Measurements from ENCODE around the gene OSBPL2. TPM values are rescaled to one million over a fixed set of nuclear protein-coding genes. Genes with fewer than 3 reads are reported as not detected.

The OSBPL2 gene
- total RNA-seq (2014; rRNA removed; shearing (Covaris generic)), result 21.9 and 26.1 TPM in 2 replicates

DNA sequence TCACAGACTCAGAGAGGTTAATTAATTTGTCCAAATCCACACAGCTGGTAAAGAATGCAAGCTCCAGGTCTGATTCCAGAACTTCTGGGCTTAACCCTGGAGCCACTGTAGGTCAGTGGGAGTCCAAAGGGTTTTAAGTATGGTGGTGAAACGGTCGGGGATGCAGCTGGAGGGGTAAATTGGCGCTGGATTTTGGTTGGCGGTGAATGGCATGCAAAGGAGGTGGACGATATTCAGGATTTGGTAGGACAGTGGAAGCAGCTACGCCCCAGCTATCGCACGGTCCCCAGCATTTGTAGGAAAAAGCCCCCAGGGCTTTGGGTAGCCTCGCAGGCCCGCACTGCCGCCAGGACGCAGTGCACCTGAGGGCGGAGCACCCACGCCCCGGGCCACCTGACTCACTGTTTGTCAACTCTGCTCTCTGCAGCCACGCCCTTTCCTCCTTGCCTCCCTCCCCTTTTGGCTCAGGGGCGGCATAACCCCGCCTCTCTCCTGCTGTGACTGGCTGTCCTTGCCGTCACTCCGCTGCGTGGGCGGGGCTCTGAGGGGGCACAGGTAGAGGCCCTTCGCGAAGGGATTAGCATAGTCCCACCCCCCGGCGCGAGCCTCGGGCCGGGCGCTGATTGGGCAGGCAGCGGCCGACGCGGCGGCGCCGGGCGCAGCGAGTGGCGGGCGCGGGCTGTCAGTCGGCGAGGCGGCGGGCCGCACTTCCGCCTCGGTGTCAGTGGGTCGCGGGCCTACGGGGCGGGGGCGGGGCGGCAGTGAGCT is at the start of gene OSBPL2:
Gene OSBPL2 (plus strand): TSS at position 721 of the 768 bp plus-strand sequence. CDS start 17,664 bp downstream, outside the sequence.
- Histone ChIP-seq H3K36me3 (replicated peaks; ENCODE audit: control insufficient read depth, insufficient read depth, low read length) (no peaks in the 10 kb centered on the region), H3K27me3 (ENCODE audit: control insufficient read depth, insufficient read depth, low read length) (no peaks in the 10 kb centered on the region), H3K4me3 (ENCODE audit: insufficient read depth, low read depth, low read length) (peak within 1 kb of the TSS; percentile 54)
- peak; percentile 100 for DNase-seq

DNA sequence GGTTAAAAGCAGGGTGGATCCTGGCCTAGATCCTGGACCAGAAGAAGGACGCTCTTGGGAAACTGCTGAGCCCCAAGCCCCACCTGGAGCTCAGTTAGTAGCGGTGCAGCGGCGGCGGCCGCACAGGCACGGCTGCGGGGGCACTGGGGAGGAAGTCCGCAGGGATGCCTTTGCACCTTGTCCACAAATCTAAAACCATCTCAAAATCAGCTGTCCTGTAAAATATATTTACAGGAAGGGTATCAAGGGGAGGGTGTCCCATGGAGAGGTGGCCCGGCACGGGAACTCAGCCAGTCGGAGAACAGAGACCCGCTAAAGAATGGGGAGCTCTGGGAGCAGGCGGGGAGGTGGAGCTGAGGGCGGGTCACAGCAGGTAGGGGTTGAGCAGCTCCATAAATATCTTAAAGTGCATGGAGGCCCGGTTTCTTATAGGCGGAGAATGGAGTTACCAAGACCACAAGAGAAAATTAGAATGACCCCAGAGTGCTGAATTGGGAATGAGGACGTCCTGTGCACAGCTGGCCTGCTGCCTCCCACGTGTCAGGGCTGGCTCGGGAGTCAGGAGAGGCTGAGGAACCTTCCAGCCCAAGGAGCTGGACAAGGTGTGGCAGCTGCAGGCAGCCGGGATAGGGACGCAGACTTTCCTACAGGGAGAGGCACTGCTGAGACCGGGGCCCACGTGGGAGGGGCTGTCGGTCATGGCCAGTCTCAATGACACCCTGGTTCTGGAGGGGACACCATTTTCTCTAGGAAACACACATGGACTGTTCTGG is 47.5 kb upstream of the OSBPL2 start:
- Histone ChIP-seq H3K36me3 (replicated peaks; ENCODE audit: control insufficient read depth, insufficient read depth, low read length) (no peaks in the 10 kb centered on the region; the same call in 1 of the 2 replicates), H3K4me3 (ENCODE audit: insufficient read depth, low read depth, low read length) (no peak overlapping the region), H3K27me3 (ENCODE audit: control insufficient read depth, insufficient read depth, low read length) (no peaks in the 10 kb centered on the region)
- DNase-seq, result no peak

DNA sequence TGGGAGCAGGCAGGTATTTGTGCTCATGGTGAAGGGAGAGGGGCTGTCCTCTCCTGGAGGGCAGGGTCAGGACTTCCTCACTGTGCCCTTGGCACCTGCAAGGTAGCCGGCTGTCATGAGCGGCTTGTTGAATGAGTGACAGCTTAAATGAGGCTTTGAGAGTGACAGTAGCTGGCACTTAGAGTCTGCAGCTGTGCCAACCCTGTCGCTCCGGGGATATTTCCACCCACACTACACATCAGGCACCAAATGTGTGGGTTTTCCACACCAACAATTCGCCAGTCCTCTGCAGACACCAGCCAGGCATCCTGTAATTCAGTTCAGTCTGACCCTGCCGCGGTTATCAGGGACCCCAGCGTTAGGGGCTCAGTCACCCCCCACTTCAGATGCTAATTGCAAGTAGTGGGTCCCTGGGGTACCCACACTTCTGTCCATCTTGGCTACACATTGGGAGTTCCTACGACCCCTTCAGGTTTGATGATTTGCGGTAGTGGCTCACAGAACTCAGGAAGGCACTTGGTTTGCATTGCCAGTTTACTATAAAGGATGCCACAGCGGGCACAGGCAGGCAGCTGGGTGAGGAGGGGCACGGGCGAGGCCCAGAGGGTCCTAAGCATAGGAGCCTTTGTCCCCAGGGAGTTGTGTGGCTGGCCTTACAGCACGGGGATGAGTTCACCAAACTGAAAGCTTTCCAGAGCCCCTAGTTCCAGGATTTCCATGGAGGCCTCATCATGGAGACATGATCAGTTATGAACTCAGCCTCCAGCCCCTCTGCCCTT is 46.4 kb upstream of the OSBPL2 start:
- no peak for DNase-seq
- Histone ChIP-seq H3K27me3 (ENCODE audit: control insufficient read depth, insufficient read depth, low read length) (no peaks in the 10 kb centered on the region), H3K36me3 (replicated peaks; ENCODE audit: control insufficient read depth, insufficient read depth, low read length) (no peaks in the 10 kb centered on the region; the same call in 1 of the 2 replicates), H3K4me3 (ENCODE audit: insufficient read depth, low read depth, low read length) (no peak overlapping the region)

DNA sequence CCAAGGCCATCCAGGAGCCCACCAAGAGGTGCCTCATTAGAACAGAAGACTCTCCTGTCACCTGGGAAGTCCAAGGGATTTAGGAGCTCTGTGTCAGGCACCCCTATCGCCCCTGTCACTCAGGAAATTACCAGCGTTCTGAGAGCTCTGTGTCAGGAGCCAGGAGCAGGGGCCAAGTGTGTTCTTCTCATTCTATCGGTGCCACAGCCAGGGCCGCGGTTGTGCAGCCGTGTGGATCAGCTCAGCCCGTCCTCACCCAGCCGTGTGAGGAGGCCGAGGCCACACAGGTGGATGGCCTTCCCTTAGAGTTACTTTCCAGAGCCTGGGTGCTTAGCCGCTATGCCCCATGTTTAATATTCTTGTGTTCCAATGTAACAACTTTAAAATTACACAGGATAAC is 45.7 kb upstream of the OSBPL2 start:
- H3K27me3 ChIP-seq (ENCODE audit: control insufficient read depth, insufficient read depth, low read length), result no peaks in the 10 kb centered on the region
- no peak overlapping the region for H3K4me3 ChIP-seq (ENCODE audit: insufficient read depth, low read depth, low read length)
- H3K36me3 ChIP-seq (replicated peaks; ENCODE audit: control insufficient read depth, insufficient read depth, low read length), result no peaks in the 10 kb centered on the region; the same call in 1 of the 2 replicates
- DNase-seq, result no peak

DNA sequence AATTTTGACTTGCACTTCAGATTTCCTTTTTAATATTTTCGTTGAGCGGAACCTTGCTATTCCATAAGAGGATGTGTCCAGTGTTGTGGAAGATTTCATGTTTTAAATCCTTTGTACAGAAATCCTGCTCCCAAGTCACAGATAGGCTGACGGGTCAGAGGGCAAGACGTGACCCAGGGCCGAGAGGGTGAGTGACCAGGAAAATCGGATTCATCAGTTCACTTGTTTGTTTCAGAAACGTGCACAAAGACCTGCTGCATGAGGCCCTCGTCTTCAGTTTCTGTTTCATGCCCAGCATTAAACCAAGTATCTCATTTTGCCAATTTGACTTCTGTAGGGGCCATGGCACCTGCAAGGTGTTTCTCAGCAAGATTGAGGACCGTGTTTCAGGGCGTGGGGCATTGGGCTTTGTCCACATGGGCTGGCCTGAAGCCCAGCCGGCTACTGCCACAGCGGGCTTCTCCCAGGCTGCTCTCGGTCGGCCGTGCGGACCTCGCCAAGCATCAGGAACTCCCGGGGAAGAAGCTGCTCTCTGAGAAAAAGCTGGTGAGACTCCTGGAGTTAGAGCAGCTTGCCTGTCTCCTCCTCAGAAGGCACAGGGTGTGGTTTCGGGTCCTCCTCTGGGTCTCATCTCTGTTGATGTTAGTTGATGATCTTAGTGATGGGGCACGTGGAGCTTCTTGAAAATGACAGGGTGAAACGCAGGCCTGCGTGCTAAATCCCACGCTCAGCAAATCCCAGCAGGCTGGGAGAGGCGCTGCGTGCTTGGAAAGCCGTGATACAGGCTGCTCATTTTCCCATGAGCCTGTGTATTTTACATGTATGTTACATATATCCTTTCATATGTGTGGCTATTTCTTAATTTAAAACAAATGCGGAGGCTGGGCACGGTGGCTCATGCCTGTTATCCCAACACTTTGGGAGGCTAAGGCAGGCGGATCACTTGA is 45.0 kb upstream of the OSBPL2 start:
- no peak overlapping the region for H3K4me3 ChIP-seq (ENCODE audit: insufficient read depth, low read depth, low read length)
- no peak for DNase-seq
- H3K36me3 ChIP-seq (replicated peaks; ENCODE audit: control insufficient read depth, insufficient read depth, low read length), result no peaks in the 10 kb centered on the region; the same call in none of the 2 replicates
- no peaks in the 10 kb centered on the region for H3K27me3 ChIP-seq (ENCODE audit: control insufficient read depth, insufficient read depth, low read length)

DNA sequence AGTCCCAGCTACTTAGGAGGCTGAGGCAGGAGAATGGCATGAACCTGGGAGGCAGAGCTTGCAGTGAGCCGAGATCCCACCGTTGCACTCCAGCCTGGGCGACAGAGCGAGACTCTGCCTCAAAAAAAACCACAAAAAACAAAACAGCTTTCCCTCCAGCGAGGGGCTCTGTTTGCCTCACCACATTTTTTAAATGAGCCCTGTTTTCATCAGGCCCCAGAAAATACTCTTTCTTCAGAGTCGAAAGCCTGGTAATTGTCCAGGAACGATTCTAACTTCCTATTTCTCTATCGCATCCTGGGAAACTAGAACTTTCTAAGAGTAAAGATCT is 43.3 kb upstream of the OSBPL2 start:
- H3K27me3 ChIP-seq (ENCODE audit: control insufficient read depth, insufficient read depth, low read length), result no peaks in the 10 kb centered on the region
- no peak for DNase-seq
- no peak overlapping the region for H3K4me3 ChIP-seq (ENCODE audit: insufficient read depth, low read depth, low read length)
- peaks cover 3% of the 10 kb centered on the region for H3K36me3 ChIP-seq (replicated peaks; ENCODE audit: control insufficient read depth, insufficient read depth, low read length)

DNA sequence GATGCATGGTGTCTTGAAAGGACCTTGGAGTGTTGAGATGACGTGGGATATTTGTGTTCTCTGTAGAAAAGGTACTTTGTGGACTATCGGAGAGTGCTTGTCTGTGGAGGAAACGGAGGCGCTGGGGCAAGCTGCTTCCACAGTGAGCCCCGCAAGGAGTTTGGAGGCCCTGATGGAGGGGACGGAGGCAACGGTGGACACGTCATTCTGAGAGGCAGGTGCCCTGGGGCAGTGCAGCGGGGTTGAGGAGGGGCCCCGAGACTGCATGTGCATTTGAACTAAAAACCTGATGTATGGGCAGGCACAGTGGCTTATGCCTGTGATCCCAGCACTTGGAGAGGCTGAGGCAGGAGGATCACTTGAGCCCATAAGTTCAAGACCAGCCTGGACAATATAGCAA is 42.6 kb upstream of the OSBPL2 start:
- Histone ChIP-seq H3K27me3 (ENCODE audit: control insufficient read depth, insufficient read depth, low read length) (no peaks in the 10 kb centered on the region), H3K4me3 (ENCODE audit: insufficient read depth, low read depth, low read length) (no peak overlapping the region)

DNA sequence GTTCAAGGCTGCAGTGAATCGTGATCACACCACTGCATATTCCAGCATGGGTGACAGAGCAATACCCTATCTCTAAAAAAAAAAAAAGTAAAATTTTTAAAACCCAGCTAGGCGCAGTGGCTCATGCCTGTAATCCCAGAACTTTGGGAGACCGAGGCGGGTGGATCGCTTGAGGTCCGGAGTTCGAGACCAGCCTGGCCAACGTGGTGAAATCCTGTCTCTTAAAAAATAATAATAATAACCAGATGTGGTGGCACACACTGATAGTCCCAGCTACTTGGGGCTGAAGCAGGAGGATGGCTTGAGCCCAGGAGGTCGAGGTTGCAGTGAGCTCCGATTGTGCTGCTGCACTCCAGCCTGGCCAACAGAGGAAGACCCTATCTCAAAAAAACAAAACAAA is 42.0 kb upstream of the OSBPL2 start:
- no peak for DNase-seq
- Histone ChIP-seq H3K27me3 (ENCODE audit: control insufficient read depth, insufficient read depth, low read length) (no peaks in the 10 kb centered on the region), H3K36me3 (replicated peaks; ENCODE audit: control insufficient read depth, insufficient read depth, low read length) (peaks cover 6% of the 10 kb centered on the region), H3K4me3 (ENCODE audit: insufficient read depth, low read depth, low read length) (no peak overlapping the region)

More for the DNA sequence above, 42.6 kb upstream of the OSBPL2 start:
- H3K36me3 ChIP-seq (replicated peaks; ENCODE audit: control insufficient read depth, insufficient read depth, low read length), result peaks cover 6% of the 10 kb centered on the region
- DNase-seq, result no peak

DNA sequence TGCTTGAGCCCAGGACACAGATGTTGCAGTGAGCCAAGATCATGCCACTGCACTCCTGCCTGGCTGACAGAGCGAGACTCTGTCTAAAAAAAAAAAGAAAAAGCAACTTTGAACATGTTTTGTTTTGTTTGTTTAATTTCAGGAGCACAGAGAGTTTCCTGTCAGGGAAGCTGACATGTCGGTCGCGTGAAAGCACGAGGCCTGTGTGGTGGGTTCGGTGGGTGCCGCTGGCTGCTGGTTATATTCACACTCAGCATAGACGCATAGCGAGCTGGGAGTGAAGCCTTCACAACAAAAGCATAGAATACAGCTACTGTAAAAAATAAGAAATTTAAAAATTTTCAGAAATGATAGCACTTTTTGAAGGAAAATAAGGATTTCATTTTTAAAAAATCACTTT is 41.0 kb upstream of the OSBPL2 start:
- Histone ChIP-seq H3K4me3 (ENCODE audit: insufficient read depth, low read depth, low read length) (no peak overlapping the region), H3K36me3 (replicated peaks; ENCODE audit: control insufficient read depth, insufficient read depth, low read length) (peaks cover 6% of the 10 kb centered on the region), H3K27me3 (ENCODE audit: control insufficient read depth, insufficient read depth, low read length) (no peaks in the 10 kb centered on the region)
- no peak for DNase-seq

DNA sequence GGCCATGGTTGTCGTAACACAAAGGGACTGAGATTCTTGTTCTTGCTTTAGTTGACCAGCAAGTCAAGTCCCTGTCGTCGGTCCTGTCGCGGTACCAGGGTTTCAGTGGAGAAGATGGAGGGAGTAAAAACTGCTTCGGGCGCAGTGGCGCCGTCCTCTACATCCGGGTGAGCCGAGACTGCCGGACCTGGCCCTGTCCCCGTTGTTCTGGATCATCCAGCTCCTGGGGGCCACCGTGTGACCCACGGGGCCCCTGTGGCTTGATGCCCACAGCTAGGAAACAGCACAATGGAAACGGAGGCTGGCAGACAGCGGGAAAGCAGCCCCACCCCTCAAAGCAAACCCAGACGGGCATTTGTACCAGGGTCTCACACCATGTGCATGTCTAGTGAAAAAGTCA is 40.5 kb upstream of the OSBPL2 start:
- H3K36me3 ChIP-seq (replicated peaks; ENCODE audit: control insufficient read depth, insufficient read depth, low read length), result peaks cover 6% of the 10 kb centered on the region
- H3K4me3 ChIP-seq (ENCODE audit: insufficient read depth, low read depth, low read length), result no peak overlapping the region

DNA sequence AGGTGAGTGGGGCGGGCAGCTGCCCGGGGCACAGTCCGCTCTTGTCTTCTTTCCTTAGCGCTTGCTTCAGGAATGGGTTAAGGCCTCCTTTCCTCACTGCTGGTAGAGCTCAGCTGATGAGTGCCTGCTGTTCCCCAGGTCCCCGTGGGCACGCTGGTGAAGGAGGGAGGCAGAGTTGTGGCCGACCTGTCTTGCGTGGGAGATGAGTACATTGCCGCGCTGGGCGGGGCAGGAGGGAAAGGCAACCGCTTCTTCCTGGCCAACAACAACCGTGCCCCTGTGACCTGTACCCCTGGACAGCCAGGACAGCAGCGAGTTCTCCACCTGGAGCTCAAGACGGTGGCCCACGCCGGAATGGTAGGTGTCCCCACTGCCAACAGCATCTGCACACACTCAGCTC is 39.8 kb upstream of the OSBPL2 start:
- H3K36me3 ChIP-seq (replicated peaks; ENCODE audit: control insufficient read depth, insufficient read depth, low read length), result peaks cover 6% of the 10 kb centered on the region
- DNase-seq, result no peak
- no peaks in the 10 kb centered on the region for H3K27me3 ChIP-seq (ENCODE audit: control insufficient read depth, insufficient read depth, low read length)
- no peak overlapping the region for H3K4me3 ChIP-seq (ENCODE audit: insufficient read depth, low read depth, low read length)

More for the DNA sequence above, 40.5 kb upstream of the OSBPL2 start:
- no peak for DNase-seq
- H3K27me3 ChIP-seq (ENCODE audit: control insufficient read depth, insufficient read depth, low read length), result no peaks in the 10 kb centered on the region

DNA sequence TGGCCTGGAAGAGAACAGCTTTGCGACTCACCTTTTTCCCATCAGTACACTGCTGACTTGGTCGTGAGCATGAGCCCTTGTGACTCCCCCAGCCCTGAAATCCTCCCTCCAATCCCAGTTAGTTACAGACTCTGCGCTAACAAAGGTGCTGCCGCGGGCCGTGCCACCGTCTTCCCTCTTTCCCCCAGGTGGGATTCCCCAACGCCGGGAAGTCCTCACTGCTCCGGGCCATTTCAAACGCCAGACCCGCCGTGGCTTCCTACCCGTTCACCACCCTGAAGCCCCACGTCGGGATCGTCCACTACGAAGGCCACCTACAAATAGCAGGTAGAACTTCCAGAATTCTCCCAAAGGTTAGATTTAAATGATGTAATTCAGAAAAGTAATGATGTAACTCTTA is 39.4 kb upstream of the OSBPL2 start:
- Histone ChIP-seq H3K4me3 (ENCODE audit: insufficient read depth, low read depth, low read length) (no peak overlapping the region), H3K27me3 (ENCODE audit: control insufficient read depth, insufficient read depth, low read length) (no peaks in the 10 kb centered on the region), H3K36me3 (replicated peaks; ENCODE audit: control insufficient read depth, insufficient read depth, low read length) (peaks cover 6% of the 10 kb centered on the region)
- no peak for DNase-seq

DNA sequence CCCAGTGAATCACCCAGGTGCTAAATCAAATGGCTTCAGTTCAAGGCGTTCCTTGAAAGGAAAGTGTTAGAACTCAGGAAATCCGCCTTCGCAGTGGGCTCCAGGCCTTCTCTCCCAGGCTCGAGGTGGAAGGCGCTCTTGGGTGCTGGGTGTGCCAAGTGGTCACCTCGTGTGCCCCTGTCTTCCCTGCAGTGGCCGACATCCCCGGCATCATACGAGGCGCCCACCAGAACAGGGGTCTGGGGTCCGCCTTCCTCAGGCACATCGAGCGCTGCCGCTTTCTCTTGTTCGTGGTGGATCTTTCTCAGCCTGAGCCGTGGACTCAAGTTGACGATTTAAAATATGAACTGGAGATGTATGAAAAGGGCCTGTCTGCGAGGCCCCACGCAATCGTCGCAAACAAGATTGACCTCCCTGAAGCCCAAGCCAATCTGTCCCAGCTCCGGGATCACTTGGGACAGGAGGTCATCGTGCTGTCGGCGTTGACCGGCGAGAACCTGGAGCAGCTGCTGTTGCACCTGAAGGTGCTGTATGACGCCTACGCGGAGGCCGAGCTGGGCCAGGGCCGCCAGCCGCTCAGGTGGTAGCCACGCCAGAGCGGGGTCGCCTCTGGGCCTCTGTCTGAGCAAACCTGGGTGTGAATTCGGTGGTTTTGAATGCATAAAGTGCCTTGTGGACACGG is 37.7 kb upstream of the OSBPL2 start:
- no peak for DNase-seq
- Histone ChIP-seq H3K36me3 (replicated peaks; ENCODE audit: control insufficient read depth, insufficient read depth, low read length) (peaks cover 6% of the 10 kb centered on the region), H3K27me3 (ENCODE audit: control insufficient read depth, insufficient read depth, low read length) (no peaks in the 10 kb centered on the region), H3K4me3 (ENCODE audit: insufficient read depth, low read depth, low read length) (no peak overlapping the region)

All from H7 (cell line).